K562 treated with DMSO at 1 percent for 4 hours (cell line): ENCODE measurements around the gene ARHGAP1. TPM values are rescaled to one million over a fixed set of nuclear protein-coding genes. Genes with fewer than 3 reads are reported as not detected.

Experiments
- total RNA-seq: library from RNA; unstranded; fragments of 300-600 nt; gene quantifications from 2 replicates; pipeline ENCODE4 v1.2.3, GENCODE V29; 2022; ENCODE audit not compliant: insufficient read depth

ARHGAP1 gene
- 17.1 and 19.5 TPM in 2 replicates for total RNA-seq

DNA sequence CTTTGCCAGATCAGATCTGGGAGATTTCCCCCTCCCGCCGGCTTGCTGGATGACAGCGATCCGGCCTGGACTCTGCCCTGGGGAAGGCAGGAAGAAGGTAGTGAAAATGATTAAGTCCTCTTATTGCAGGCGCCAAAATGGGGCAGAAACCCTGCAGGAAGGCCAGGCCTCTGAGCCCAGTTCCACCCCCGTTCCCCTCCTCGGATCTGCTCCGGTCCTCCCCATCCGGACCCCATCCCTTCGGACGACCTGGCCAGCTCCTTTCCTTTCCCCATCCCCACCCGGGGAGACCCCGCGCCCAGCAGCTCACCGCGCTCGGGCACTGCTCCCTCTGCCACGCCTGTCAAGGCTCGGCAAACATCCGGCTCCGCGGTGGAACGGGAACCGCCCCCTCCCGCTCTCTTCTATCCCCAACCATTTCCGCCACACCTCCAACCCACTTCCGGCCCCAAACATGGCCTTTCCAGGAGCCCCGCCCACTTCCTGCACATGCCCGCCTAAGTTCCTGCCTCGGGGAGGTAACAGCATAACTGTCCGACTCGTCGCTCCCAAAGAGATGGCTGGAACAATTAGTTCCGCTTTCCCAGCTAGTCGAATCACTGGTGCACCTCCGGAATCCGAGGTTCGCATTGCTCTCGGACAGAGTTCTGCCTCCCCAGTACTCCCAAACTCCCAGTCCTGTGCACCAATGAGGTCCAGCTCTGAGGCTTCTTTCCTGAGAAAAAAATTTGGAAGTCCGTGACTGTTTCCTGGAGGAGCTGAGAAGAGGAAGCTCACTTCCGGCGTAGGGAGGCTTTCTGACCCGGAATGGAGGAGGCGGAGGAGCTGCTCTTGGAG is at the start of gene ARHGAP1, which contains the start of gene ZNF408:
Gene ARHGAP1 (minus strand): TSS at position 379 of the 837 bp plus-strand sequence. CDS start 4,512 bp downstream, outside the sequence.
Gene ZNF408 (plus strand): TSS at position 791 of the 837 bp plus-strand sequence. CDS start 17 bp downstream, at position 808.

GRCh38 chr11:46719048-46719542 is 18.7 kb upstream of the ARHGAP1 start, which contains the start of gene F2:
F2 (plus strand) TSS chr11:46719213; CDS start chr11:46719236, 23 bp downstream.

Other genes with a start within 250 kb of the ARHGAP1 start
- gene AMBRA1, start 106.6 kb downstream of the ARHGAP1 start, total RNA-seq = 28.7 and 31.5 TPM in 2 replicates
- gene HARBI1, start 83.4 kb downstream of the ARHGAP1 start, total RNA-seq = 5.1 and 7.3 TPM in 2 replicates
- gene ATG13, start 83.1 kb downstream of the ARHGAP1 start, total RNA-seq = 34.2 and 42.8 TPM in 2 replicates
- gene ZNF408, start 412 bp upstream of the ARHGAP1 start, total RNA-seq = 13.9 and 20.2 TPM in 2 replicates
- not detected in 2 replicates for gene F2, start 18.6 kb upstream of the ARHGAP1 start, total RNA-seq
- 55.7 and 60.6 TPM in 2 replicates for gene CKAP5, start 145.7 kb upstream of the ARHGAP1 start, total RNA-seq
- gene LRP4, start 217.9 kb upstream of the ARHGAP1 start, total RNA-seq = not detected in 2 replicates
- 15.5 and 22.9 TPM in 2 replicates for gene CSTPP1, start 236.1 kb upstream of the ARHGAP1 start, total RNA-seq